Measurements from ENCODE around the gene CYGB.

DNA sequence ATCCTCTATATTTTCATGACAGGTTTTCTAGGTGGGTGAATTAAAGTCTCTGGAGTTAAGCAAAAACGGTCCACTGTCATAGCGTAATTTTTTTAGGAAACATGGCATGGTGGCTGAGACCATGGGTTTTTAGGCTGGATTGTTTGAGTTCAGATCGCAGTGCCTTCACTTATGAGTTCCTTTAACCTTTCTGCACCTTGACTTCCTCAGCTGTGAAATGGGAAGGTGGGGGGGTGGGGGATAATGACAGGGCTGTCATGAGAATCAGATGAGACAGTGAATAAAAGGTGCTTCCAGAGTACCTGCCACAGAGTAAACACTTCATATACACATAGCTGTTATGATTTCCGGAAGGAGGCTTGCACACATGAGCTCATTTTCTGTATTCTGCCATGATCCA, 14.2 kb upstream of the CYGB start:
- TF ChIP-seq EZH2 (IDR thresholded peaks at IDR 0.05; ENCODE audit: borderline replicate concordance, low read depth, low read length, severe bottlenecking): no peak
- TF ChIP-seq, protein P1, sequence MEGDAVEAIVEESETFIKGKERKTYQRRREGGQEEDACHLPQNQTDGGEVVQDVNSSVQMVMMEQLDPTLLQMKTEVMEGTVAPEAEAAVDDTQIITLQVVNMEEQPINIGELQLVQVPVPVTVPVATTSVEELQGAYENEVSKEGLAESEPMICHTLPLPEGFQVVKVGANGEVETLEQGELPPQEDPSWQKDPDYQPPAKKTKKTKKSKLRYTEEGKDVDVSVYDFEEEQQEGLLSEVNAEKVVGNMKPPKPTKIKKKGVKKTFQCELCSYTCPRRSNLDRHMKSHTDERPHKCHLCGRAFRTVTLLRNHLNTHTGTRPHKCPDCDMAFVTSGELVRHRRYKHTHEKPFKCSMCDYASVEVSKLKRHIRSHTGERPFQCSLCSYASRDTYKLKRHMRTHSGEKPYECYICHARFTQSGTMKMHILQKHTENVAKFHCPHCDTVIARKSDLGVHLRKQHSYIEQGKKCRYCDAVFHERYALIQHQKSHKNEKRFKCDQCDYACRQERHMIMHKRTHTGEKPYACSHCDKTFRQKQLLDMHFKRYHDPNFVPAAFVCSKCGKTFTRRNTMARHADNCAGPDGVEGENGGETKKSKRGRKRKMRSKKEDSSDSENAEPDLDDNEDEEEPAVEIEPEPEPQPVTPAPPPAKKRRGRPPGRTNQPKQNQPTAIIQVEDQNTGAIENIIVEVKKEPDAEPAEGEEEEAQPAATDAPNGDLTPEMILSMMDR (IDR thresholded peaks at IDR 0.05; ENCODE audit: borderline replicate concordance, extremely low read depth, low read length, poor library complexity, severe bottlenecking): no peak

Data from DND-41 (cell line).